HG03045 (cell line): ENCODE measurements around the gene DYRK2.

ENCODE experiments used
- ATAC-seq: cut with Tn5 transposase; IDR thresholded peaks from one replicate; pipeline ENCODE4 v1.9.1; 2021; ENCODE audit warnings: mild to moderate bottlenecking, moderate library complexity; ENCODE audit not compliant: unreplicated experiment

DYRK2 gene

GRCh38 chr12:67645126-67645525 lies 3.4 kb upstream of the DYRK2 start:
- no peak for ATAC-seq

- no peak for ATAC-seq
Observed at GRCh38 chr12:67645601-67646000, 2.9 kb upstream of the DYRK2 start.

DNA sequence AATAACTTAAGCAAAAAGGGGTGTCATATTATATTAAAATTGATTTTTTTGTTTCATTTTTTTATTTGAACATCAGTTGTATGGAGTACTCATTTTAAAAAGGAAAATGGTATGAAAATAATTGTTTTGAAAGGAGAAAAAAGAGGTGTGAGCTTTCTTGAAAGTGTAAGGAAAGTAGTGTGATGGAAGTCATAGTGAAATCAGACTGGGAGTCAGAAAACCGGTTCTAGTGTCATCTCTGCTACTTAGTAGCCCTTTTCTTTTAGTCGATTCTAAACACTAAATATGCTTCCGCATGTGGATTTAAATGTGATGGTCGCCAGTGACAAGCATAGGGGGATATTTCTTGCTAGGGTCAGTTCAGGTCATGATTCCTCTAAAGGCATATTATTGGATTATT lies 1.8 kb upstream of the DYRK2 start:
- no peak for ATAC-seq

DNA sequence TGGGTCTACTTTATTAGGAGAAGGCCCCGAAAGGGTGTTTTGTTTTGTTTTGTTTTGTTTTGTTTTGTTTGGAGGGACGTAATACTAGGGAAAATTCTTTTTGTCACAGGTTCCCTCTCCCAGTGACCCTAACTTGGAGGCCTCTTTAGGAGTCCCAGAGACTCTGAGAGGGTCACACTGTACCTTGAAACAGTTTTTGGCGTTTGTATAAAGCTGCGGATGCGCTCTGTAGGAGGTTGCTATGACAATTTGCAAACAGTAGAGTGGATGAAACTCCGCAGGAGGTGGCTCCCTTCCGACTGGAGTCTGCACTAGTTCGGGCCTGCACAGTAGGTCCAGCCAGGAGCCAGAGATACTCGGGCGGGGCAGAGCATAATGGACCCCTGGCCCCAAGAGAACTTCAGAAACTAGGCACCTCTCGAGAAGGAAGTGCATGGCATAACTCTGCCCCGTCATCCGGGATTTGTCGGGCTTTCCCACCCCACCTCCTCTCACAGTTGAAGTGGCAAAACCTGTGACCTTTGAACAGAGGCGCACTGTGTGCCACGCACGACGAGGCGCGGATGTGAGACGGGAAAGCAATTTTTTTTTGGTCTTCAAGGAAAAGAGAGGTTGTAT lies 1.3 kb upstream of the DYRK2 start:
- no peak for ATAC-seq

DNA sequence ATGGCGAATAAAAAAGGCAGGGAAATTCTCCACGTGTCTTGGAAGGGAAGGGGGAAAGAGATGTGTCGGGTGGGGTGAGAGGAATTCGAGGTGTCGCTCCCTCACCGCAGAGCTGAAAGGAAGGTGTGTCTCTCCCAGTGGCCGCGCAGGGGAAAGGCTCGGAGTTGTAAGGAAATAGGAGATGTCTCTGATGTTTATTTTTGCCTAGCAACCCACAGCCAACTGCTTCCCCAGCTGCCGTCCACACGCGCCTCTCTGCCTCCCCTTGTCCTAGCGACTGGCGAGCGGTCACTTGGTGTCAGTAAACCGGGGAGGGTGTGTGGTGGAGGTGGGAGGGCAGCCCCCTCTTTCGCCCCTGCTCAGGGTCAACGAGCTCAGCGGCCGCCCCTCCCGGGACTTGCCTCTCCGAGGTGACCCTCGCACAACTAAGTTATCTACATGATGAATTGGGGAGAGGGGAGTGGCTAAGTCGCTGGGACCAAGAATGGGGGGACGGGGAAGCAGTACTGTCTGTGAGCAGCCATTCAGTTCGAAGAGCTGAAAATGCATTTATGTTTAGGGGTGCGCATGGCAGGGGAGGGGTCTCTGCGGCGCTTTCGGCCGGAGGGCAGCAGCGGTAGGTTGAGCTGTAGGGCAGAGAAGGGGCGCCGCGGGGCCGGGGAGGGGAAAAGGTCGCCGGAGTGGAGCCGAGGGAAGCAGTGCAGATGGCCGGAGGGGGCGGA lies 585 bp upstream of the DYRK2 start:
- ATAC-seq, result peak; percentile 1

DNA sequence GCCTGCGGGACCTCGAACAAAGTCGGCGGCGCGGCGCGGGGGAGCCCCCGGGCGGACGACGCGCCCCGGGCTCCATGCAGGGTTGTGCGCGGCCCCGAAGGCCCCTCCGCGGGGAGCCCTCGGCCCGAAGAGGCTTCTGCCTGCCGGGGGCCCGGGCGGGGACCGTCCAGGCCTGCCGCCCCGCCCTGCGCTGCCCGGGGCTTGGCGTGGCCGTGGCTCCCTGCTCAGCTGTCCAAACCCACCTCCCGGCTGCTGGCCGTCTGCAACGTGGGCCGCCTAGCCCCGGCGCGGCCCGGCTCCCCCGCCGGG lies 670 bp downstream of the DYRK2 start:
- peak; percentile 27 for ATAC-seq

DNA sequence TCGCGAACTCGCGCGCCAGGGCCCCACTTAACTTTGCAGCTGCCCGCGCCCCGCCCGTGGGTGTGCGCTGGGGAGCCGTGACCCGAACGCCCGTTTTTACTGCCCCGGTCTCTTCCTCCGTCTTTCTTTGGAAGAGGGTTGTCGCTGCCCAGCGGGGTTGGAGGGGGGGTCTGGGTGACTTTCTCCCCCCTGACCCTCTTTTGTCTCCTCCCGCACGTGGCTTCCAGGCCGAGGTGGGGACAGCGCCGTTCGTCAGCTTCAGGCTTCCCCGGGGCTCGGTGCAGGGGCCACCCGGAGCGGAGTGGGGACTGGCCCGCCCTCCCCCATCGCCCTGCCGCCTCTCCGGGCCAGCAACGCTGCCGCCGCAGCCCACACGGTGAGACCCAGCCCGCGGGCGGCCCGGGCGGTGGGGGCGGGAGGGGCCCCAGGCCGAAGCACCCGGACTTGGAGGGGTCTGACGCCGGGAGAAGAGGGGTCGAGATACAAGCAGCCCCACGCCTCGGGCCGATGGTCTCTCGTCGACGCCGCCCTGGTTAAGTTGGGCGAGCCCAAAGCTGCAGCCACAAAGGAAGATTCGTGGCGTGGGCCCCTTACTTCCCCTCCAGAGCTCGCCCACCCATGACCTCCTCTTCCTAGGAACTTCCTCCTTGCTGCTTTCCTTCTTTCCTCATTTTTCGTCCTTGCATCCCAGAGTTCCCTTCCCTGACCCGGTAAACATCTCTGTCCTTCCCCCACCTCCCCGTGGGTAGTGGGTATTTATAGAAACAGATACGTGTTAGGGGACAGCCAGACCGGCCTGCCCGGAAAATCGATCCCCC lies 1.2 kb downstream of the DYRK2 start:
- ATAC-seq, result peak; percentile 31

DNA sequence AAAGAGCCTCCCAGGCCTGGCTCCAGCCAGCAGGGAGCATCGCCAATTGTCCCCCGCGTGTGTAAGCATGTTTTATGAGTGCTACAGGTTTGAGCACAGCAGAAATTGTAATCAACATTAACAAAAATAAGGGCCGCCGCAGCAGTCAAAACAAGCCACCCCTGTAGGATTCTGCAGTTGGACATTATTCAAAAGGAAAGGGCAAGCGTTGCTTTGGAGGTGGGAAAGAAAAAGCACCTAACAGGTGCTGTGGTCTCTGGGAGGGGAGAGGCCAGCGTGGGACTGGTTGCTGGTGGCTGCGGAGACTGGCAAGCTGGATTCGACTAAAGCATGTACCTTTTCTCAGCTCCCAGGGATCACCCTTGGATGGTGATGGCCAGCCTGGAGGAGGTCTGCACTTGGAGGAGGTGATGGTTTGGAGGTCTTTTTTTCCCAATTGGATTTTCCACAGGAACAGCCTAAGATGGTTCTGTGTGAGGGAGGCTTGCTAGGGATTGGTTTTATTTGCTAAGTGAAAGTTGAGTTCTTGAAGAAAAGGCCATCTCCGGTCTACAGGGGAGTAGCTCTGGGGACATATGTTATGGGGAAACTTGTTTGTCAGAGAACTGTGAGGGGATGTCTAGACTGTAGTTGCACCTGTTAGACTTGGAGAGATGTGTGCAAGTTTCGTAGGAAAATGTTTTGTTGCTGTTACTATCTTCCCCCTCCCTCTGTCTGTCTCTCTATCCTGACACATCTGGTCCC lies 2.0 kb downstream of the DYRK2 start:
- ATAC-seq, result no peak

GRCh38 chr12:67651132-67651695 lies 2.7 kb downstream of the DYRK2 start:
- no peak for ATAC-seq

DNA sequence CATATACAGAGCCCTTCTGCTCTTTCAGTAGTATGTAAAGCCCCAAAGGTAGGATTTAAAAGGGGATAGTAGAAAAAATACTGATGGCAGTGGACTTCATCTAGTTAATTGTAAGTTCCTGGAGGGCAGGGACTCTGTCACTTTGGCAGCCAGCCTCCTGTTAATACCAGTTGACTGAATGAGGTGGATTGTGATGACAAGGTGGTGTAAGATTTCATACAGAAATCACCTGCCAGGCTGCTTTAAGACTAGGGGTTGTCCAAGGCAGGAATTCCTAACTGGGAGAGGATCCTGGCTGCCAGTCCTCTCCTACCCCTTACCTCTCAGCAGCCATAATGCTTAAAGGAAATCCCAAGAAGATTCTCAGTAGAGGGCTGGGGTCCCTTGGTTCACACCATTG lies 7.3 kb downstream of the DYRK2 start:
- no peak for ATAC-seq

DNA sequence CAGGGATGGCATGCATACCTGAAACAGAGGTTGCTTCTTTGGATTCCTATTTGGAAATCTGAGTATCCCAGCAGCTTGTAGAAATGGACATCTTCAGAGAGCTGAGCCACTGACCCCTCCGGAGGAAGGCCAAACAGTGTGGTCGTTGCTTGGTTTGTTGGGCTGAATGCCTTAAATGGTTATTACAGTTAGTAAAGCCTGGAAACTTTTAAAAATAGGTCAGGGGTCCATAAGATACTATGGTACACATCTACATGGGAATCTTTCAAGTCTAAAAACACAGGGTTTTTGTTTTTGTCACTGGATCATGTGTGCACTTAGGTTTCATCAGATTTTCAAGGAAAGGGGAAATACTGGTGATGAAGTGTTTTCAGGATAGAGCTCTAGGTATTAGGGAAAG lies 7.7 kb downstream of the DYRK2 start:
- ATAC-seq, result no peak

DNA sequence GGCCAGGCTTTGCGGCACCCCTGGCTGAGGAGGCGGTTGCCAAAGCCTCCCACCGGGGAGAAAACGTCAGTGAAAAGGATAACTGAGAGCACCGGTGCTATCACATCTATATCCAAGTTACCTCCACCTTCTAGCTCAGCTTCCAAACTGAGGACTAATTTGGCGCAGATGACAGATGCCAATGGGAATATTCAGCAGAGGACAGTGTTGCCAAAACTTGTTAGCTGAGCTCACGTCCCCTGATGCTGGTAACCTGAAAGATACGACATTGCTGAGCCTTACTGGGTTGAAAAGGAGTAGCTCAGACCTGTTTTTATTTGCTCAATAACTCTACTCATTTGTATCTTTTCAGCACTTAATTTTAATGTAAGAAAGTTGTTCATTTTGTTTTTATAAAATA lies 9.9 kb downstream of the DYRK2 start:
- ATAC-seq, result no peak

GRCh38 chr12:67659292-67659691 lies 10.7 kb downstream of the DYRK2 start:
- no peak for ATAC-seq

DNA sequence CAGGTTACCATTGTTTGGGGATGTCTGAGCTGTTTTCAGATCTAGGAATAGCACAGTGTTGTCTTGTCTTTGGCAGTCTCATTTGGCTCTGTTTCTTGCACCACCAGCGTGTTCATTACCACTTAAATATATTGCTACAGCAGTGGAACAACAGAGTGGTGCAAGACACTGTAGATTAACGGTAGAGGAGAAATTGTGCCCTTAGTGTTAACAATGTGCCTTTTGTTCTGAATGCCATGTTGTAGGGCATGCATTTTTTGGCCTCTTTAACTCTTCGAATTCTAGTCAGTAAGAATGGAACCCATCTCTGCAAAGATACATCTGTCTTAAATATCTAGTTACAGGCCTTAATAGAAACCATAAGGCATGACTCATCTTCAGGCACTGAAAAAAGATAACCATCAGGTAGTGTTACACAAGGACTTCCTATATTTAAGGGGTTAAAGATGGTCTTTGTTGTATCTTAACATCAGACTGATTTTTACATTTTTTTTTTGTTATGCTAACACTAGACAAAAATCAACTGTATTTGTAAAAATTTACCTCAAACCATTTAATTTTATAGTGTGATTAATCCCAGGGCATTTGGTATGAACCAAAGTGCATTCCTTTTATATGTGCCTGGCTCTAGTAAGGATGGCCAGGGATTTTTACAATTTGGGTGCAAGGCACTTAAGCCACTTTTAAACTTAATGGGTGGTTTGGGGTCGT lies 12.9 kb downstream of the DYRK2 start:
- no peak for ATAC-seq

- ATAC-seq, result no peak
Observed at GRCh38 chr12:67662910-67663538, 14.5 kb downstream of the DYRK2 start.

GRCh38 chr12:67664171-67664570 lies 15.6 kb downstream of the DYRK2 start:
- no peak for ATAC-seq

DNA sequence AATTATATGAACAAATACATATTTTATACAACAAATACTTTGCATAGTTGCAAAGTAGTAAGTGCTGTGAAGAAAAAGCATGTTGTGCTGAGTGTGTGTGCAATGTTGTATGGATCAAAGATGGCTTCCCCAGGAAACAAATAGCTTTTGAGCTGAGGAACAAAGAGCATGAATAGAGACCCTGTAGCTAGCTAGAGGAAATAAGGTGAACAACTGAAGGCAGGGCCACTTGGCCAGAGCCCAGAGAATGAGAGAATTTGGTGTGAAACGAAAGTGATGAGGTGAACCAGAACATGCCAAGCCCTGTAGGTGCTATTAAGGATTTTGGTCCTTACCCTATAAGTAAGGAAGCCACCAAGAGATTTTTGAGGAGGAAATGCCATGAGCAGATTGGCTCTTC lies 17.1 kb downstream of the DYRK2 start:
- ATAC-seq, result no peak

GRCh38 chr12:67666605-67667004 lies 18.1 kb downstream of the DYRK2 start:
- no peak for ATAC-seq

DNA sequence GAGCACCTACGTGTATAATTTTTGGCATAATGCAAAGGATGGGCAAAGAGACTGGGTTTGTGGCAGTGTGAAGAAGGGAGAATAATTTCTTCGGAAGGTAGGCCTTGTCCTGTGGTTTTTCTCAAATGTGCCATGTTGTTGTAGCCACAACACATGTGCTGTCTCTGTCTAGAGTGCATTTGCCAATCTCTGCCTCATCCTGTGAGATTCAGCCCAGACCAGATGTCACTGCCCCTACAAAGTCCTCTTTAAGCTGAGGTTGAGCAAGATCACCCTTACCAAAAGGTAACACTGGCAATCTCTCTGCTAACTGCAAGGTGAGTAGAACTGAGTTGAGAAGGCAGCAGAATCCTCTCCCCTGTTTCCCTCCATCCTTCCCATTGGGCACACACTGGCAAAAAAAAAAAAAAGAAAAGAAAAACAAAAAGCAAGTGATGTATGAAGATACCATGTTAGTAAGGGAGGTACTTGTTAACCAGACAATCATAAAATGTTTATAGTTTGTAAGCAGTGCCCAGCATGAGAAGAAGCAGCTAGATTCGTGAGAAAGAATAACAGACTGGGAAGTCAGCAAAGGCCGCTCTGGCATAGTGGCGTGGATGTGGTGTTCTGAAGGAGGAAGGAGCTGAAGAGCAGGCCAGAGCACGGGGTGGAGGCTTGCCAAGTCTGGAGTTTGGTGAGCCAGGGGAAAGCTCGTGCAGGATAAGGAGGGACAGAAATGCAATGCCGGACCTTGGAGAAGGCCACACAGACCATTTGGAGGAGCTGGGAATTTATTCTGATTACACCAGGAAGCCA lies 18.9 kb downstream of the DYRK2 start:
- ATAC-seq, result no peak
